PFSK-1 (cell line): ENCODE measurements around the gene CERS6.

Experiments
- FOXP2 ChIP-seq: optimal IDR thresholded peaks from 2 replicates; pipeline ENCODE3; 2011; ENCODE audit warnings: borderline replicate concordance, control low read depth, inconsistent platforms; ENCODE audit not compliant: insufficient read depth; ENCODE audit errors: extremely low read length, extremely low read depth
- POLR2AphosphoS5 ChIP-seq: IDR thresholded peaks from 2 replicates; pipeline ENCODE4 v1.6.1; 2012; ENCODE audit warnings: low read depth, mild to moderate bottlenecking, control low read depth, low read length, moderate library complexity
- SIN3A ChIP-seq: IDR thresholded peaks from 2 replicates; pipeline ENCODE4 v1.6.1; 2012; ENCODE audit warnings: mild to moderate bottlenecking, low read length, moderate library complexity, borderline replicate concordance; ENCODE audit not compliant: insufficient read depth
- TAF1 ChIP-seq: IDR thresholded peaks from 2 replicates; pipeline ENCODE4 v1.6.1; 2012; ENCODE audit warnings: low read length, control low read depth, borderline replicate concordance; ENCODE audit not compliant: insufficient read depth
- TF ChIP-seq, protein P1 (sequence below), 2 experiments: IDR thresholded peaks; 2 replicates each; pipeline versions ENCODE4 v1.6.1 to v1.8.0; 2011 to 2012; ENCODE audit warnings: low read depth in 2 of 2, low read length in 2 of 2, control low read depth in 1 of 2, inconsistent platforms in 1 of 2, mild to moderate bottlenecking in 1 of 2, moderate library complexity in 1 of 2; ENCODE audit not compliant: insufficient read depth in 1 of 2

Gene CERS6

GRCh38 chr2:168456521-168457189 lies 583 bp downstream of the CERS6 start:
- TF ChIP-seq POLR2AphosphoS5 (no peak), FOXP2 (no peak), SIN3A (no peak), TAF1 (no peak)
- TF ChIP-seq, protein P1, sequence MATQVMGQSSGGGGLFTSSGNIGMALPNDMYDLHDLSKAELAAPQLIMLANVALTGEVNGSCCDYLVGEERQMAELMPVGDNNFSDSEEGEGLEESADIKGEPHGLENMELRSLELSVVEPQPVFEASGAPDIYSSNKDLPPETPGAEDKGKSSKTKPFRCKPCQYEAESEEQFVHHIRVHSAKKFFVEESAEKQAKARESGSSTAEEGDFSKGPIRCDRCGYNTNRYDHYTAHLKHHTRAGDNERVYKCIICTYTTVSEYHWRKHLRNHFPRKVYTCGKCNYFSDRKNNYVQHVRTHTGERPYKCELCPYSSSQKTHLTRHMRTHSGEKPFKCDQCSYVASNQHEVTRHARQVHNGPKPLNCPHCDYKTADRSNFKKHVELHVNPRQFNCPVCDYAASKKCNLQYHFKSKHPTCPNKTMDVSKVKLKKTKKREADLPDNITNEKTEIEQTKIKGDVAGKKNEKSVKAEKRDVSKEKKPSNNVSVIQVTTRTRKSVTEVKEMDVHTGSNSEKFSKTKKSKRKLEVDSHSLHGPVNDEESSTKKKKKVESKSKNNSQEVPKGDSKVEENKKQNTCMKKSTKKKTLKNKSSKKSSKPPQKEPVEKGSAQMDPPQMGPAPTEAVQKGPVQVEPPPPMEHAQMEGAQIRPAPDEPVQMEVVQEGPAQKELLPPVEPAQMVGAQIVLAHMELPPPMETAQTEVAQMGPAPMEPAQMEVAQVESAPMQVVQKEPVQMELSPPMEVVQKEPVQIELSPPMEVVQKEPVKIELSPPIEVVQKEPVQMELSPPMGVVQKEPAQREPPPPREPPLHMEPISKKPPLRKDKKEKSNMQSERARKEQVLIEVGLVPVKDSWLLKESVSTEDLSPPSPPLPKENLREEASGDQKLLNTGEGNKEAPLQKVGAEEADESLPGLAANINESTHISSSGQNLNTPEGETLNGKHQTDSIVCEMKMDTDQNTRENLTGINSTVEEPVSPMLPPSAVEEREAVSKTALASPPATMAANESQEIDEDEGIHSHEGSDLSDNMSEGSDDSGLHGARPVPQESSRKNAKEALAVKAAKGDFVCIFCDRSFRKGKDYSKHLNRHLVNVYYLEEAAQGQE (IDR thresholded peaks at IDR 0.05; ENCODE audit: insufficient read depth in 1 of 2, low read depth in 2 of 2, low read length in 2 of 2) = no peak

DNA sequence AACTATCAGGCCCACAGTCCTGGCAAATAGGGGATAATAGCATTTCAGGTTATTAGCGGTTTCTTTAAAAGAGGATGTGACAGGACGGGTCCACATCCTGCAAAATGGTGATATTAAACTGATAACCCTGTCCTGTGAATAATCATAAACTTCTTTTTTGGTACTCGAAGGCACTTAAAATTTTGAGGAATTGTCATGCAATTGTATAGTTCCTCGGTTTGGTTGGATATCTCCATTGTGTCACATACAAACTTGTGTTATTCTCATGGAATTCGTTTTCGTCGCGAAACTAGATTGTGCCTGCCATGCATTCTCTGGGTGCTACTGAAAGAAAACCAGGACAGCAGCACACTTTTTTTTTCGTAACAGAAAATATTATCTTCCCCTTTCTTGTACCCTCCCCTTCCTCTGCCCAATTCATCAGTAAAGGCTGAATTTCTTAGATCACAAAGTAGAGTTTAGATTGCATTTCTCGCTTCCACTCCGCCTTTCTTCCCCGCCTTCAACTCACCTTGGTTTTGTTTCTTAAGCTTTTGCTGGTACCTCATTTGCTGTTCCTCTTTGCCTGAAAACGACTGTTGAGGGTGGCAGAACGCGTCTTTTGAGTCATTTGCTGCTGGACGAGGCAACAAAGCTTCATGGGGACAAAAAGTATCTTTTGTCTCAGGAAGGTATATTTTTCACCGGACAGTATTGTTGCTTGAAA lies 1.3 kb downstream of the CERS6 start:
- TF ChIP-seq TAF1 (no peak), SIN3A (no peak), FOXP2 (no peak), POLR2AphosphoS5 (no peak)
- TF ChIP-seq, protein P1 (IDR thresholded peaks at IDR 0.05; ENCODE audit: insufficient read depth in 1 of 2, low read depth in 2 of 2, low read length in 2 of 2) = no peak

DNA sequence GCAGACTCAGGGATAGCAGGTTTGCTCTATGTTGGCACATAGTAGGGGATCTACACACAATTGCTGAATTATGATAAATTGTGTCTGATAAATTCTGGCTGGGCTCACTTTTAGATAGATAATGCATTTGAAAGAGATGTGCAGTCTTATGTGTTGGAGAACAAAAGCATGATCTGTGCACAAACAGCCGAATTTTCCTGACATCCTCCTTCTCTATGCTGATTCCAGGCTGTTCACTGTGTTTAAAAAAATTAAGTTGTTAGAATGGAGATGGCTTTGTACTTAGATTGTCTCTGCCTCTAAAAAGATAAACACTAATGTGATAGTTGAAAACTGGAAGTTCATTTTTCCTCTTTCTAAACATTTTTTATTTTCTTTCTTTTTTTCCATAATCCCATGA lies 2.1 kb downstream of the CERS6 start:
- no peak for TF ChIP-seq FOXP2
- no peak for TF ChIP-seq TAF1
- TF ChIP-seq SIN3A = no peak
- no peak for TF ChIP-seq POLR2AphosphoS5
- TF ChIP-seq, protein P1 (IDR thresholded peaks at IDR 0.05; ENCODE audit: insufficient read depth in 1 of 2, low read depth in 2 of 2, low read length in 2 of 2) = no peak

DNA sequence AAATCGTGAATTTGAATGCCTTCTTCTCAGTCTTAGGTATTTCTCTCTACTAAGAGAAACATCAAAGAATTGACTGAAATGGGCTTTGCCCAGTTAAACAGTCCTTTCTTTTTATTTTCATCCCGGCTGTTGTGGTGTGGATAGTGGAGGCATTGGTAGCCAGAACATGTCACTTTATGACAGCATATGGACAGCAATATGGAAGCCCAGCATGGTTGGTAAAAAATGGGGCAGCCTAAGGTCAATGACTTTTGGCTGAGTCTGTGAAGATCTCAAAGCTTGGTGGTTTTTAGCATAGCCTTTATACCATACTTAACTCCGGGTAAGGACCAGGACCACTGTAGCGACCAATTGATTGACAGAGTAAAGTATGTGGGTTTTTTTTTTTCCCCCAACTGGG lies 3.2 kb downstream of the CERS6 start:
- TF ChIP-seq POLR2AphosphoS5 (no peak), FOXP2 (no peak), SIN3A (no peak), TAF1 (no peak)
- TF ChIP-seq, protein P1 (IDR thresholded peaks at IDR 0.05; ENCODE audit: insufficient read depth in 1 of 2, low read depth in 2 of 2, low read length in 2 of 2) = no peak
